Keratinocyte (primary cell): ENCODE measurements around the gene CCND1.

ENCODE experiments used
- CTCF ChIP-seq, 3 experiments: IDR thresholded peaks in 1 of 3; conservative IDR thresholded peaks in 1 of 3; optimal IDR thresholded peaks in 1 of 3; 2 replicates in 2 of 3; 3 replicates in 1 of 3; pipeline versions ENCODE3 to v1.5.1; 2011; ENCODE audit warnings: low read length in 3 of 3, mild to moderate bottlenecking in 3 of 3, moderate library complexity in 2 of 3, control low read depth in 1 of 3, inconsistent platforms in 1 of 3; ENCODE audit not compliant: insufficient read depth in 2 of 3; ENCODE audit errors: extremely low read depth in 1 of 3
- EZH2 ChIP-seq: IDR thresholded peaks from one replicate; pipeline ENCODE4 v1.6.1; 2012; ENCODE audit warnings: inconsistent platforms, mild to moderate bottlenecking, low read length, moderate library complexity

- TF ChIP-seq EZH2 (no peak), CTCF (optimal IDR thresholded peaks at IDR 0.05 in 1 of 3, IDR thresholded peaks at IDR 0.05 in 1 of 3, conservative IDR thresholded peaks at IDR 0.05 in 1 of 3; ENCODE audit: extremely low read depth in 1 of 3, insufficient read depth in 2 of 3, low read length in 3 of 3) (no peak)
These were observed 53.8 kb downstream of the CCND1 start for GRCh38 chr11:69694781-69695180.
